MCF 10A (cell line): ENCODE measurements around the gene SLC6A5. TPM values are rescaled to one million over a fixed set of nuclear protein-coding genes. Genes with fewer than 3 reads are reported as not detected.

ENCODE experiments used
- BruUV-seq: library from RNA; stranded (reverse); fragments of 400-500 nt; replicated peaks from 2 replicates; lab custom pipeline; 2021; lab: Mats Ljungman, UMichigan
- CTCF ChIA-PET: fragments of 300-600 bp; sonication (Branson Sonifier 250); formaldehyde crosslinking; extraction: SDS; loops from one replicate; lab custom pipeline; 2021; ENCODE audit warnings: antibody characterized with exemption, inconsistent platforms; lab: Yijun Ruan, JAX
- POLR2A ChIA-PET: fragments of 300-600, 350-650 bp; sonication (Branson Sonifier 250); formaldehyde crosslinking; extraction: SDS; loops from one replicate; lab custom pipeline; 2020; ENCODE audit warnings: antibody characterized with exemption, inconsistent platforms; lab: Yijun Ruan, JAX
- DNase-seq: peaks from one replicate; pipeline ENCODE4 v3.0.0-alpha.2; 2018; ENCODE audit not compliant: unreplicated experiment
- H3K27ac Mint-ChIP-seq: one replicate; pipeline ENCODE4 v1.8.0; 2022; ENCODE audit warnings: mild to moderate bottlenecking, low read depth, mixed read lengths; ENCODE audit not compliant: unreplicated experiment
- H3K27me3 Mint-ChIP-seq: one replicate; pipeline ENCODE4 v1.8.0; 2022; ENCODE audit warnings: mixed read lengths; ENCODE audit not compliant: insufficient read depth, unreplicated experiment
- H3K36me3 Mint-ChIP-seq: one replicate; pipeline ENCODE4 v1.8.0; 2022; ENCODE audit warnings: mild to moderate bottlenecking, moderate library complexity, mixed read lengths; ENCODE audit not compliant: insufficient read depth, unreplicated experiment
- H3K4me1 Mint-ChIP-seq: one replicate; pipeline ENCODE4 v1.8.0; 2022; ENCODE audit warnings: mixed read lengths; ENCODE audit not compliant: insufficient read depth, unreplicated experiment
- H3K4me3 Mint-ChIP-seq: one replicate; pipeline ENCODE4 v1.8.0; 2022; ENCODE audit warnings: mild to moderate bottlenecking, moderate library complexity, mixed read lengths; ENCODE audit not compliant: unreplicated experiment
- H3K9me3 Mint-ChIP-seq: one replicate; pipeline ENCODE4 v1.8.0; 2022; ENCODE audit warnings: mixed read lengths; ENCODE audit not compliant: unreplicated experiment
- intact Hi-C: fragments of 100-400 bp; cut with micrococcal nuclease; formaldehyde crosslinking; loops from 2 replicates; pipeline ENCODE4 v1.14.1; 2022
- total RNA-seq: library from RNA; stranded (reverse); gene quantifications from 2 replicates; pipeline ENCODE4 v1.2.3, GENCODE V29; 2022
- TF ChIP-seq, protein P1 (sequence below): fragments of 200-600 bp; IDR thresholded peaks from one replicate; pipeline ENCODE4 v1.8.0; 2022; ENCODE audit warnings: antibody characterized with exemption, mild to moderate bottlenecking; ENCODE audit not compliant: unreplicated experiment

The SLC6A5 gene
- total RNA-seq, 1 experiment from 2014 or later: not detected

DNA sequence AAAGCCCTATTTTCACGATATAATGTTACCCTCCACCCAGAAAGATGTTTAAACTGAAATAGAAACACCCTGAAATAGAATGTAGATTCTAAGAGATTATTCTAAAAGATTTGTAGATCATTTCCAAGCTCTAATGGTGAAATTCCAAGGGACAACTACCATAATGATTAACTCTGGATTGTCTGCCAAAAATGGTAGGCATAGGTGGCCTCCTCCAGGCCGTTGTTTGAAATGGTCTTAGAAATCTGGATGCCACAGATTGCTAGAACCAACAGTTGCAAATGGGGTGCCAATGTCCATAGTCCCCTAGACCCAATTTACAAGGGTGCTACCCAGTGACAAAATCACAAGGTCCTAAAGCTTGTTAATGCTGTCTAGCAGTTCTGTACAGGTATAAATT is 6.7 kb upstream of the SLC6A5 start:
- Mint-ChIP-seq H3K36me3 (peaks cover 6% of the 10 kb centered on the region), H3K4me1 (no peaks in the 10 kb centered on the region), H3K4me3 (no peak overlapping the region), H3K9me3 (no peaks in the 10 kb centered on the region), H3K27ac (no peak overlapping the region), H3K27me3 (peaks cover 74% of the 10 kb centered on the region)
- ChIA-PET CTCF (interaction anchor here (1.2 to 1.3 kb wide), 2 partner anchors 26 to 196 kb away, joined by 3 to 5 read pairs; no protein-coding TSS in a partner anchor), POLR2A (no interaction called here)
- BruUV-seq: no TSS peak
- TF ChIP-seq, protein P1, sequence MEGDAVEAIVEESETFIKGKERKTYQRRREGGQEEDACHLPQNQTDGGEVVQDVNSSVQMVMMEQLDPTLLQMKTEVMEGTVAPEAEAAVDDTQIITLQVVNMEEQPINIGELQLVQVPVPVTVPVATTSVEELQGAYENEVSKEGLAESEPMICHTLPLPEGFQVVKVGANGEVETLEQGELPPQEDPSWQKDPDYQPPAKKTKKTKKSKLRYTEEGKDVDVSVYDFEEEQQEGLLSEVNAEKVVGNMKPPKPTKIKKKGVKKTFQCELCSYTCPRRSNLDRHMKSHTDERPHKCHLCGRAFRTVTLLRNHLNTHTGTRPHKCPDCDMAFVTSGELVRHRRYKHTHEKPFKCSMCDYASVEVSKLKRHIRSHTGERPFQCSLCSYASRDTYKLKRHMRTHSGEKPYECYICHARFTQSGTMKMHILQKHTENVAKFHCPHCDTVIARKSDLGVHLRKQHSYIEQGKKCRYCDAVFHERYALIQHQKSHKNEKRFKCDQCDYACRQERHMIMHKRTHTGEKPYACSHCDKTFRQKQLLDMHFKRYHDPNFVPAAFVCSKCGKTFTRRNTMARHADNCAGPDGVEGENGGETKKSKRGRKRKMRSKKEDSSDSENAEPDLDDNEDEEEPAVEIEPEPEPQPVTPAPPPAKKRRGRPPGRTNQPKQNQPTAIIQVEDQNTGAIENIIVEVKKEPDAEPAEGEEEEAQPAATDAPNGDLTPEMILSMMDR: no peak
- no peak for DNase-seq
- intact Hi-C loops: no loop called here

DNA sequence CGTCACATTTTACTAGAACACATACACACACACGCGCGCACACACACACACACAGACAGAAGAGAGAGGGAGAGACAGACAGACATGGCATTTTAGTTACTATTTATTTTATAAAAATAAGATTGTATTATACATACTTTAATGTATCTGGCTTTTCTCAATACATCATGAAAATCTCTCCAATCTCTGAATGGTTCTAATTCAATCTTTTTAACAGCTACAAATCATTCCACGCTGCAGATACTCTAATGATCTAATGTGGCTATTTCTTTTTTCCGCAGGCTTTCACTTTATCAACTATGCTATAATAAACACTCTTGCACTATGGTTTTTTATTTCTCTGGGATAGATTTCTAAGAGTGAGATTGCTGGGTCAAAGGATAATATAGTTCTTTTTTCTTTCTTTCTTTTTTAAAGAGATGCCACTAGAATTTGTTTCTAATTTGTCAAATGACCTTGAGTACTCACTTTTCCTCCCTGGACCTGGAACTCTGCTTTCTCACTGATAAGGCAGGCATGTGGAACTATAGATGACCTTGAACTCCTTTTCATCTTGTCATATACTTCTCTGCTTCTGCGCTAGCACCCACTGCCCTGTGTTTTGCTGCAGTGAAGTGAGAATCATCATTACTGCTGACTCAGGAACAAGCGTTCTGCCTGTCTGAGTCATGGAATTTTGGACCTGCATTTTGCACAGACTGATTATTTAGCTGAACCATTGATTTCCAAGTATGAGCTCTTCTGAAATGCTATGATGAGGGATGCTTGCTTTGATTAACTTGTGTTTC is 4.9 kb upstream of the SLC6A5 start:
- ChIA-PET POLR2A (interaction anchor here (0.6 kb wide), 1 partner anchor 1733 kb away, joined by 3 read pairs; no protein-coding TSS in a partner anchor), CTCF (interaction anchor here (0.9 to 3.4 kb wide), 3 partner anchors 15 to 198 kb away, joined by 4 to 25 read pairs (median 4); no protein-coding TSS in a partner anchor)
- Mint-ChIP-seq H3K9me3 (no peaks in the 10 kb centered on the region), H3K4me3 (no peak overlapping the region), H3K27ac (no peak overlapping the region), H3K27me3 (peaks cover 74% of the 10 kb centered on the region), H3K4me1 (no peaks in the 10 kb centered on the region), H3K36me3 (peaks cover 6% of the 10 kb centered on the region)
- TF ChIP-seq, protein P1: no peak
- BruUV-seq: no TSS peak
- intact Hi-C loops: no loop called here
- DNase-seq: no peak

DNA sequence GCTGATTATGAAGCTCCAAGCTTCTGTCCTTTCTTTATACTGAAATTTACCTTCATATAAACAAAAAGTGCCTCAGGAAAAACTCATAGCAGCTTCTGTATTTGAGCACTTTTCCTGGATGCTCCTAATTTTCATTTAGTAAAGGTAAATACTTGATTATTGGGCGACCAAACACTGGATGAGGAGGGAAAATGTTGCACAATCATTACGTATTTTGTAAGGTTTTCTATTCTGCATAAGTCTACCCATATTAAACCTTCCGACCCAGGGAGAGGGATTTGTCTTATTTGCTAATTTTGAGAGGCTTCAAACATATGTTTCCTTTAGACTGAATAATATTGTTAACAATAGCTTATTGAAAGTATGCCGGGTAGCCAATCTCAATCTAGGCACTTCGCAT is 4.3 kb upstream of the SLC6A5 start:
- no TSS peak for BruUV-seq
- no peak for DNase-seq
- intact Hi-C loops: no loop called here
- TF ChIP-seq, protein P1: no peak
- peaks cover 6% of the 10 kb centered on the region for H3K4me1 Mint-ChIP-seq
- H3K27me3 Mint-ChIP-seq: peaks cover 75% of the 10 kb centered on the region
- peaks cover 4% of the 10 kb centered on the region for H3K9me3 Mint-ChIP-seq
- ChIA-PET CTCF (interaction anchor here (1.6 to 3.4 kb wide), 2 partner anchors 15 to 198 kb away, joined by 4 to 25 read pairs; no protein-coding TSS in a partner anchor), POLR2A (interaction anchor here (0.6 kb wide), 1 partner anchor 1732 kb away, joined by 3 read pairs; no protein-coding TSS in a partner anchor)
- no peak overlapping the region for H3K27ac Mint-ChIP-seq
- no peak overlapping the region for H3K4me3 Mint-ChIP-seq
- peaks cover 6% of the 10 kb centered on the region for H3K36me3 Mint-ChIP-seq
